Measurements from ENCODE around the gene RTP5. TPM values are rescaled to one million over a fixed set of nuclear protein-coding genes. Genes with fewer than 3 reads are reported as not detected.

The RTP5 gene
- total and polyA plus RNA-seq, 2 experiments from 2014 or later: not detected

GRCh38 chr2:241851325-241852115 lies 18.0 kb upstream of the RTP5 start:
- no peak for DNase-seq (ENCODE audit: low spot score)

GRCh38 chr2:241852116-241852980 lies 17.2 kb upstream of the RTP5 start:
- H3K36me3 ChIP-seq (replicated peaks; ENCODE audit: insufficient read depth, low read depth): no peaks in the 10 kb centered on the region
- H3K4me2 ChIP-seq: no peak overlapping the region
- no peak overlapping the region for H2AFZ ChIP-seq
- no peak overlapping the region for H3K27ac ChIP-seq
- TF ChIP-seq, protein P1, sequence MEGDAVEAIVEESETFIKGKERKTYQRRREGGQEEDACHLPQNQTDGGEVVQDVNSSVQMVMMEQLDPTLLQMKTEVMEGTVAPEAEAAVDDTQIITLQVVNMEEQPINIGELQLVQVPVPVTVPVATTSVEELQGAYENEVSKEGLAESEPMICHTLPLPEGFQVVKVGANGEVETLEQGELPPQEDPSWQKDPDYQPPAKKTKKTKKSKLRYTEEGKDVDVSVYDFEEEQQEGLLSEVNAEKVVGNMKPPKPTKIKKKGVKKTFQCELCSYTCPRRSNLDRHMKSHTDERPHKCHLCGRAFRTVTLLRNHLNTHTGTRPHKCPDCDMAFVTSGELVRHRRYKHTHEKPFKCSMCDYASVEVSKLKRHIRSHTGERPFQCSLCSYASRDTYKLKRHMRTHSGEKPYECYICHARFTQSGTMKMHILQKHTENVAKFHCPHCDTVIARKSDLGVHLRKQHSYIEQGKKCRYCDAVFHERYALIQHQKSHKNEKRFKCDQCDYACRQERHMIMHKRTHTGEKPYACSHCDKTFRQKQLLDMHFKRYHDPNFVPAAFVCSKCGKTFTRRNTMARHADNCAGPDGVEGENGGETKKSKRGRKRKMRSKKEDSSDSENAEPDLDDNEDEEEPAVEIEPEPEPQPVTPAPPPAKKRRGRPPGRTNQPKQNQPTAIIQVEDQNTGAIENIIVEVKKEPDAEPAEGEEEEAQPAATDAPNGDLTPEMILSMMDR (IDR thresholded peaks at IDR 0.05; ENCODE audit: poor library complexity): no peak
- no peak for TF ChIP-seq EZH2 (IDR thresholded peaks at IDR 0.05; ENCODE audit: borderline replicate concordance)
- no peaks in the 10 kb centered on the region for H3K9me3 ChIP-seq (ENCODE audit: low read depth)
- H3K4me1 ChIP-seq (ENCODE audit: insufficient read depth): no peaks in the 10 kb centered on the region
- DNase-seq (ENCODE audit: low spot score): no peak
- no peaks in the 10 kb centered on the region for H3K79me2 ChIP-seq
- no peaks in the 10 kb centered on the region for H3K9me2 ChIP-seq (replicated peaks; ENCODE audit: insufficient read depth)
- WGBS (ENCODE audit: low lambda C conversion rate, missing lambda C conversion rate): 96% methylated on average over 34 of the region's 39 CpGs
- H3K4me3 ChIP-seq: no peak overlapping the region
- no peaks in the 10 kb centered on the region for H3K27me3 ChIP-seq
- no peaks in the 10 kb centered on the region for H4K20me1 ChIP-seq (ENCODE audit: insufficient read depth, poor library complexity, severe bottlenecking)

More at GRCh38 chr2:241851325-241852115, 18.0 kb upstream of the RTP5 start:
- no peaks in the 10 kb centered on the region for H3K4me1 ChIP-seq (ENCODE audit: insufficient read depth)
- H4K20me1 ChIP-seq (ENCODE audit: insufficient read depth, poor library complexity, severe bottlenecking): no peaks in the 10 kb centered on the region
- no peak overlapping the region for H3K27ac ChIP-seq
- TF ChIP-seq EZH2 (IDR thresholded peaks at IDR 0.05; ENCODE audit: borderline replicate concordance): no peak
- TF ChIP-seq, protein P1 (IDR thresholded peaks at IDR 0.05; ENCODE audit: poor library complexity): no peak
- TF ChIP-seq EZH2phosphoT487 (IDR thresholded peaks at IDR 0.05; ENCODE audit: low read depth, severe bottlenecking, unreplicated experiment): no peak
- H3K9me3 ChIP-seq (ENCODE audit: low read depth): no peaks in the 10 kb centered on the region
- H3K9me2 ChIP-seq (replicated peaks; ENCODE audit: insufficient read depth): no peaks in the 10 kb centered on the region
- no peaks in the 10 kb centered on the region for H3K36me3 ChIP-seq (replicated peaks; ENCODE audit: insufficient read depth, low read depth)
- H3K79me2 ChIP-seq: no peaks in the 10 kb centered on the region
- whole genome bisulfite sequencing (ENCODE audit: low lambda C conversion rate, missing lambda C conversion rate): 96% methylated on average over 25 of the region's 26 CpGs
- no peak overlapping the region for H3K4me3 ChIP-seq
- H3K27me3 ChIP-seq: no peaks in the 10 kb centered on the region
- no peak overlapping the region for H2AFZ ChIP-seq
- H3K4me2 ChIP-seq: no peak overlapping the region

DNA sequence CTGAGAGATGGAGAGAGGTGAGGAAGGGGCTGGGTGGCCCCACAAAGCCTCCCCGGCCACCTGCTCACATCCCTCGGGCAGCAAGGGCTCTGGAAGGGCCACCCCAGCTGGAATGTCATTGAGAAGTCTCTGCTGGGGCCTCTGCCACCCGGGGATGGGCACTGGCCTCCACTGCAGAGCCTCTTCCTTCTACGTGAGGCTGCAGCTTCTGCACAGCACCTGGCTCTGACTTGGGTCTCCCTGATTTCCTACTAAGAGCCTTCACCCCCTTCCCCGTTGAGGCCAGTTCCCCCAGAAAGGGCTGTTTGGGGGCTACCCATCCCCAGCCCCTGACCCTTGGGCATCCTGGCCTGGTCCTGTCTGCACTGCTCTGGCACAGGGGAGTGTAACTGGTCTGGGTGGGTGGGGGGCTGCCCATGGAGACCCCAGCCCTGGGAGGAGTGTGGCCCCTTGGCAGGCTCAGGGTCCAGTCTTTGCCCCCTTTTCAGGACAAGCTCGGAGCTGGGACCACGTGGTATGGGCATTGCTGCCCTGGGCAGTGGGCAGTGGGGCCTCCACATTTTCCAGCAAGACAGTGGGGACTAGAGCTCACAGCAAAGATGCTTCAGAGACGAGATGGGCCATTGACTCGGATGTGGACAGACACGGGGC lies 16.4 kb upstream of the RTP5 start:
- TF ChIP-seq EZH2 (IDR thresholded peaks at IDR 0.05; ENCODE audit: borderline replicate concordance) (no peak), EZH2phosphoT487 (IDR thresholded peaks at IDR 0.05; ENCODE audit: low read depth, severe bottlenecking, unreplicated experiment) (no peak)
- TF ChIP-seq, protein P1 (IDR thresholded peaks at IDR 0.05; ENCODE audit: poor library complexity): no peak
- WGBS (ENCODE audit: low lambda C conversion rate, missing lambda C conversion rate): 93% methylated on average over 10 of the region's 10 CpGs
- Histone ChIP-seq H3K9me3 (ENCODE audit: low read depth) (no peaks in the 10 kb centered on the region), H3K36me3 (replicated peaks; ENCODE audit: insufficient read depth, low read depth) (no peaks in the 10 kb centered on the region), H4K20me1 (ENCODE audit: insufficient read depth, poor library complexity, severe bottlenecking) (no peaks in the 10 kb centered on the region), H3K9me2 (replicated peaks; ENCODE audit: insufficient read depth) (no peaks in the 10 kb centered on the region), H3K4me3 (no peak overlapping the region), H3K27me3 (no peaks in the 10 kb centered on the region), H3K79me2 (no peaks in the 10 kb centered on the region), H3K4me2 (no peak overlapping the region), H3K4me1 (ENCODE audit: insufficient read depth) (no peaks in the 10 kb centered on the region), H3K27ac (no peak overlapping the region), H2AFZ (no peak overlapping the region)
- DNase-seq (ENCODE audit: low spot score): no peak
